ENCODE results near the gene JAKMIP1. TPM values are rescaled to one million over a fixed set of nuclear protein-coding genes. Genes with fewer than 3 reads are reported as not detected.

The JAKMIP1 gene
- total RNA-seq, 2 donors from 2014 or later, result 0.10 to 0.21 TPM

DNA sequence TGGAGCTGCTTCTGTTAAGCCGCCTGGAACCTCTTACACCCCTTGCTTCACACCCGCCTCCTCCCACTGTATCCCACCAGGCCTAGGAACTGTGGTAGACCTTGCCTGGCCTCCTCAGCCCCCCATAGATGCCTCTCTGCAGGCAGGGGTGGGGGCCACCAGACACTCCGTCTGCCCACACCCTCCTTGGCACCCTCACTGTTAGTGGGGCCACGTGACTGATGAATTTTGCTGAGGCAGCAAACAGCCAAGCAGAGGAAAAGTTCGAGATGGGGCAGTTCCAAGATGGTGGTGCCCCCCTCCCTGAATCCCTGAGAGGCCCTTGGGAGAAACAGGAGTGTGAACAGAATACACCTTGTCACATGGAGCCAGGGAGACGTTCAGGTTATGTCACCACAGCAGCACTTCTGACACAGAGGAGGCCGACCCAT, 141.0 kb downstream of the JAKMIP1 start:
- no peak for DNase-seq
- no peak for ATAC-seq
- intact Hi-C loops (cut with DNase I), result no loop called here

DNA sequence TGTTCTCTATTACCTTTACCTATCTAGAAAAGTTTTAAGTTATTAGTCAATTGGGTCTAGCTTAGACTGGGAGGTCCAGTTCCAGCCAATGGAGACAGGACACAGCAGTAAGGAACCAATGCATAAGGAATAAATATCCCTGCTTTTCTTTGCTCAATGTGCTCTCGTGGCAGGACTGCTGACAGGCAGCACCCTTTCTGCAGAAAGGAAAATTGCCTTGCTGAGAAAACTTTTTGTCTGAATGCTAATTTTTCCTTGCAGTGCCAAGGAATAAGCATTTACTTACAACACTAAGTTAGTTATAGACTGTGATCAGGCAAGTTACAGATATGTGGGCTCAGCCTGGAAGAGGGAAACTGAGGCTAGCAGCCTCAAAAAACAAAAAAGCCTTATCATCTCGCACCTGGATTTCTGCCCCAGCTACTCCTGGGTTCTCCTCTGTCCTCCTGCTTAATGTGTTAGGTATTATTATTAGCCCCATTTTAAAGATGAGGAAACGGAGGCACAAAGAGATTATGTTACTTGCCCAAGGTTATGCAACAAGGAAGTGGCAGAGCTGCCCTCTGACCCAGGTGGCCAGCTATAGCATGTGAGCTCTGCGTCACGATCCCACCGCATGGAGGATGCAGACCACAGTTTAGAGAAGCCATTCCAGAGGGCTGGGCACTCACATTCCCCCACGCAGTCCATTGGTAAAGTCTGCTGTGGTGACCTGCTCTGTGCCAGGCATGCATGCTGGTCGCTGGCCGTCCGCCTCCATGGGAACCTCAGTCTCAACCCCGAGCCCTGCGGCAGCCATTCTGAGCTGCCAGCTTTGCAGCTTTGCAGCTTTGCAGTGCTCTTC, 141.6 kb downstream of the JAKMIP1 start:
- no peak for ATAC-seq
- no peak for DNase-seq
- intact Hi-C loops (cut with DNase I), result no loop called here

DNA sequence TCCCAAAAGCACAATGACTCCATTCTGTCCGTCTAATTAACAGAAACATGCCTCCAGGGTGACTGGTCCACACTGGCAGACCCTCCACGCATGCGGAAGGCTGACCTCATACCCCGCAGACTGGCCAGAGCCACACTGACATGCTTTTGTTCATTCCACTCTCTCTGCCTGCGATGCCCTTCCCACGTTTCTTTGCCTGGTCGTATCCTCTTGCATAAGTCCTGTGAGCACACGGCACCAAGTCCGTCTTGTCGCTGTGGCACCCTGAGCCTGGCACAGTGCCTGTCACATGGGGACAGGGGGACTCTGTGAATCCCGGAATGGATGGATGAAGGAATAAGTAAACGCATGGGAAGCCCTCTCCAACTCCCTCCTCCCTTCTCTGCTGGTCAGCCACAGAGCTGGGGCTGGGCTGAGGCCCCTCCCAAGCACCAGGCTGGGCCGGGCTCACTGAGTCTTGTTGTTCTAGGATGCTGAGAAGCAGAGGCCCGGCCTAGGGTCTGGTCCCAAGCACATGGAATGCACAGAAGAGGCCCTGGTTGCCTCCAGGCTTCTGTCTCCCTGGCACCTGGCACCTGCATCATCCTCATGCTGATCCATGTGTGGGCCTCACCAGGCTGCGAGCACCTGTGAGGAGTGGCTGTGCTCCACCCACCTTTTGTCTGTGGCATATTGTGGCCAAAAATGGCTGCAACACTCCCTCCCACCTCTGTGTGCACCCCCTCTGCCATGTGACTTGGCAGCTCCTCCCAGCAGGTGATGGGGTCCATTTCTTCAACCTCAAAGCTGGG, 143.2 kb downstream of the JAKMIP1 start:
- DNase-seq, result no peak
- peak in 1 of 2 donors; percentile 43 for ATAC-seq
- intact Hi-C loops (cut with DNase I), result no loop called here

DNA sequence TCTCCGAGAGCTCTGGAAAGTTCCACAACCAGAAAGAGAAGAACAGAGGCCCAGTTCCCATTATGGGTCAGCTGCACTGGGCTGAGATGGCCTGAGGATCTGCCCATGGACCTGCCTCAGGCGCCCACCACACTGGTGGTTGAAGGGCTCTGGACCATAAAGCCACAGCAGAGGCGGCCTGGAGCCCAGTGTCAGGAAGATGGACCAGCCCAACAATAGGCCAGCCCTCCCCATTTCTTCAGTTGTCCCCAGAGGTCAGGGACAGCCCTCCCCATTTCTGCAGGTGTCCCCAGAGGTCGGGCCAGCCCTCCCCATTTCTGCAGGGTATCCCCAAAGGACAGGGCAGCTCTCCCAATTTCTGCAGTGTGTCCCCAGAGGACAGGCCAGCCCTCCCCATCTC, 144.9 kb downstream of the JAKMIP1 start:
- intact Hi-C loops (cut with DNase I), result no loop called here
- DNase-seq (no peak), ATAC-seq (no peak)

DNA sequence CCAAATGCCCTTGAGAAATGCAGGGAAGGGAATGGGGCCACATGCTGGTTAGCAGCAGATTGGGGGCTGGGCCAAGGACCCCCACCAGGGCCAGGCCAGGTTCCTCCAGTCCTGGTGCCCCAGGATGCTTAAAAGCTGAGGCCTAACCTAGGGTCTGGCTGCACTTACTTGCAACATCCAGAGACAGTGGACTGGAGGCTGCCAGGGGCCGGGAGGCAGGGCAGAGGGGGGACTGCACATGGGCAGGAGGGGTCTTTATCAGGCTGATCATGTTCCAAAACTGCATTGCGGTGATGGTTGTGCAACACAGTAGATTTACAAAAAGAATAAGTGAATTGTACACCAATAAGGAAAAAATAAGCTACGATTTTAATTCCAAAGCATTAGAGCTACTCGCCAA, 145.3 kb downstream of the JAKMIP1 start:
- intact Hi-C loops (cut with DNase I), result no loop called here
- DNase-seq (no peak), ATAC-seq (no peak)

DNA sequence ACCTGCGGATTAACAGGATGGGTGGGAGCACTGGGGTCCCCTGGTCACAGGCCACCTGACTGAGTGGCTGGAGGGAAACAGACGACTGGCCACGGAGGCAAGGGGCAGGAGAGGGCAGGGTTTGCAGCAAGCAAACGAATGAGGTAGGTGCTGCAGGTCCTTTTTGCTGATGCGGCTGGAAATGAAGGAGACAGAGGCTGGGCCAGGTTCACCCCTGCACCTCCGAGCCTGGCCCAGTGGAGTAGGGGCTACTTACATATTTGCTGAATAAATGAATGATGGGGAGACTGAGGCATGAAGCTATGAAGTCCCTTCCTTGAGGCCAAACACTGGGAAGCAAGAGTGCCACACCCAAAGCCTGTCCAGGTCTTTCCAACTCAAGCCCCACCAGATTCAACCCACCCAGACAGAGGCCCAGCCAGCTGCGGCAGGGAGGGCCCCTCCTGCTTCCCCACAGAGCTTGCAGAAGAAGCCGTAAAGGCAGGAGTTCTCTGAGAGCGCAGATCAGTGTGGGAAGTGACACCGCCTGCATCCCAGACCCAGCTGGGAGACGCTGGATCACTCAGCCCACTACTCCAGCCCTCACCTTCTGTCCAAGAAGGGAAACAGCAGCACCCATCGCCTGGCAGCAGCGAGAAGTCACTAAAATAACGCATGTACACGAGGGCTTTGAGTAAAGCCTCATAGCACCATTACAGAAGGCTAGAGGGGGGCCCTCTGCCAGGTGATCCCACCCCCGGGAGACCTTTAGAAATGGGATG, 146.0 kb downstream of the JAKMIP1 start:
- no peak for ATAC-seq
- DNase-seq, result no peak
- intact Hi-C loops (cut with DNase I), result no loop called here

DNA sequence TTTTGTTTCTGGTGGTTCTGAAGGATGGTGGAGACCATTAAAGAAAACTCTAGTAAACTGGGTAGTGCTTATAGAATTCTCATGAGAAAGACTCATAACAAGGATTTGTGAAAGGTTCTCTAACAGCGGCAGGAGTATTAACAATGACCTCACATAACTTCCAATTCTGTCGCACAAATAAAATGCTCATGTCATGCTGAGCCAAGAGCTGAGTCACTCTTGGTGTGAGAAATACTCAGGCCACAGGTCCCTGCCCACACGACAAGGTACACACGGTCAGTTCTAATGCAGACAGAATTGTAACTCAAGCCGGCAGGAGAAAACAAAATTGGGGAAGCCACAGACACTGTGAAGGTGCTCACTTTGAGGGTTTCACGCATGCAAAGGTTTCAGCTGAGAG, 147.7 kb downstream of the JAKMIP1 start:
- no peak for ATAC-seq
- intact Hi-C loops (cut with DNase I), result no loop called here
- DNase-seq, result no peak

DNA sequence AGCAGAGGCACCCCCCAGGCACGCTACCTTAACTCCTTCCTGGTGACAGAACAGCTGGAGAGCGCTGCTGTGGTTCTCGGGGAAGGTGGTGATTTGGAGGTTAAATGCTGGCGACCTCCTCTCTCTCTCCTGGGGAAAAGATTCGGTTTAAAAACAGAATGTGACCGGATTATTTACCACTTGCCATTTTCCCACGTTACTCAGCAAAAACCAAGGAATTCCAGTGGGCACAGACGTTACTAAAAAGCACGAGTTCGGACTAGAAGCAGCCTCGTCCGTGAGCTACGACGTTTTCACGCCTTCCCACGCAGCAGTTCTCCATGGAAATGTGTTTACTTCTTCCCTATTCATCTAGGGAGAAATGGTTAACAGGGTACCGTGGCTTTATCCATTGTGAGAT, 149.8 kb downstream of the JAKMIP1 start:
- intact Hi-C loops (cut with DNase I), result no loop called here
- DNase-seq (no peak), ATAC-seq (no peak)

DNA sequence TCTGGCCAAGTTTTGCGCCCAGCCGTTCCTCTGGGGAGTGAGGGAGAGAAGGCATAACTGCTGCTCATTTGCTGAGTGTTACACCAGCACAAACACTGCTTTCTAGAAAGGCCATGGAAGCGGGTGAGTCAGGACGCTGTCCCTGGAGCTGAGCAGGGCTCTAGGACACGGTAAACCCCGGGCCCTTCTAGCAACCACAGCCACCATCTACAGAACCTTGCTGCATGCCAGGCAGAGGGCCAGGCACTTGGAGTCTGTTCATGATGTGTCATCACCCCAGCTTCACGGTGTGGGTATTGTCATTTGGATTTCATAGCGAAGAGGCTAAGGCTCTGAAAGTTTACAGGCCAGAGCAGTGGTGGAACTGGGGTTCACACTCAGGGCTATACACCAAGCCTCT, 150.4 kb downstream of the JAKMIP1 start:
- DNase-seq (no peak), ATAC-seq (peak; percentile 37 to 73)
- intact Hi-C loops (cut with DNase I), result no loop called here

DNA sequence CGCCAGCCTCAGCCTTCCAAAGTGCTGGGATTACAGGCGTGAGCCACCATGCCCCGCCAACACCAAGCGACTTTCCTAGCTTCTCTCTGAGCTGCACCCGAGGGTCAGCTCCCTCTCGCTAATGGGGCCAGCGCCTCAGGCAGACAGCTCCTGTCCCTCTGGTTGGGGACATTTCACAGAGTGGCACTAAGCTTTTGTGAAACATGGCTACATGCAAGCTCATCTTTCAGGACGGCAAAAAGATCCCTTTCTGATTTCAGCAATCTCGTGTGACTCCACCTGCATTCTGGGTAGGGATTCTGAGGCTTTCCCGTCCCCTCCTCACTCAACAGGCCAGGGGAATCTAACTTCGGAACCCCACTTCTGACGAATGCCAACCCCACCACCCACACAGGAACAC, 151.1 kb downstream of the JAKMIP1 start:
- ATAC-seq (no peak), DNase-seq (no peak)
- intact Hi-C loops (cut with DNase I), result no loop called here

DNA sequence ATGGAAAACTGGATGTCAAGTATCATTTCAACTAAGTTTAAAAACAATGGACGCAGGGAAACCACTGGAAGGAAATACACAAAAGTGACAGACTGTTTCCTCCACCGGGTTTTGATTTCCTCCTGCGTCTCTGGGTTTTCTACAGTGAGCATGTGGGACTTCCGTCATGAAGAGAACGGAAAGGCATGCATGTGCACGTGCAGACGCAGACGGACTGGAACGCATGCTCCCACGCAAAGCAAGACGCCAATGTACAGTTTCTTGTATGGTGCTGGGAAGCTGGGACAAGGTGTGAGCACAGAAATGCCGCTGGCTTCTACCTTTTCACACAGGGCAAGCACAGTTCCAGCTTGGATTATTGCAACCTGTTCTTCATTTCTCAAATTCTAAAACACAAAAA, 151.8 kb downstream of the JAKMIP1 start:
- DNase-seq (no peak), ATAC-seq (no peak)
- intact Hi-C loops (cut with DNase I), result no loop called here

DNA sequence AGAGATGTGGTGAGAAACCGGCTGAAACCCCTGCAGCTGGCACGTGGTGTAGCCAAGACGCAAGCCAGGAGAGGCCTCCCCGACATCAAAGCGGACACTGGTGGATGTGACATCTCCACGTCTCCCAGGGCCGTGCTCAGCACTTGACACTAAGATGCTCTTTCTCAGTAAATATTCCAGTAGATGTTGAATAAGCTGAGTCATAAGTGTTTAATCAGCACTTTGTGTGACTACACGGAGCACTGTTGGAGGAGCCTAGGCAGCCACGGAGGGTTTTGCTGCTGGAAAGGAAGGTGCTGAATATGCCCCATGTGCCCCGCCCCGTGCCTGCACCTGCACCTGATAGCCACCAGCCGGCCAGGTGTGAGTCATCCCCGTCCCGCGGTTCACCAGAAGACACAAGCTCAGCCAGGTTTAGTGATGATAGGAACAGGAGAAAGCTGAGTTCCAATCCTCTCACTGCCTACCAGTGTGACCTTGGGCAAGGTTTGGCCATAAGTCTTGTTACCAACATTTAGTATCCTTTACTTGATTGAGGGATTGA, 153.1 kb downstream of the JAKMIP1 start:
- ATAC-seq, result no peak
- intact Hi-C loops (cut with DNase I), result no loop called here
- no peak for DNase-seq

DNA sequence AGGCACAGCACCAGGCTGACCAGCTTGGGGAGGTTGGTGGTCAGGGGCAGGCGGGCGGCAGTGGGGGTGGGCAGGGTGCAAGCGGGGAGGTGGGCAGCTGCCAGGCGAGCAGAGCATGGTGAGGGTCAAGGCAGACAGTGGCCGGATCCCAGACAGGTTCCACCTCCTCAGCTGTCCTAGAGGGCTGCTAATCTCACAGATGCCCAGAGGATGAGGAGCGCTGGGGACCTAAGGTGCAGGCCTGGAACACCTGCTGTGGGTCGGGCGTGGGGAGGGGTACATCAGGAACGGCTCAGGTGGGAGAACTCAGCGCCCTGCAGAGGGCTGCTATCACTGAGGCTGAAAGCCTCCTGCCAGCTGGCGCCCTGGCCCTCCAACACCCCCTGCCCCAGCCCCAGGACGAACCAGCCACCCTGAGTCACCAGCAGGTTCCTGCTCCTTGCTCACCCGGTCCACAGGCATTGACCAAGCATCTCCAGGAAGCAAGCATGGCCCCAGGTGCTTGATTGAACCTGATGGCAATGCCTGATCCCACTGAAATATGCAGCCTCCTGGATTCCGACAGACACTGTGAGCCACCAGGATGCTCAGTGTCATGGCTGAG, 153.7 kb downstream of the JAKMIP1 start:
- DNase-seq, result no peak

DNA sequence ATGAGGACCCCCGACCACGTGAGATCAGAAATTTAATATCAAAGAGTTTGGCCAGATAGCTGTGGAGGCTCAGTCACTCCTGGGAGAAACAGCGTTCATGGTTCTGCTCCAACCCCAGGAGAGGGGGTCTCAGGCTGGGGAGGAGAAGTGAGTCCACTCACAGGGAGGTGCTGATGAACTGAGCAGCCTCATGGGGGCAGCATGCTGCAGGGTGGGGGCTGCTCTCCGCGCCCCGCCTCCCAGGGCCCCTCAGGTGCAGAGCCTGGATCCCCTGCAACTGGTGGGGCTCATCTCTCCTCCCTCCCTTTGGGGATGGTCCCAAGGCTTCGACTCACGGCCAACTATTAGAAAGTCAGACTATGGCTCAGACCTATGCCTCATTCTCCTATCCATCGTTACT, 155.5 kb downstream of the JAKMIP1 start:
- intact Hi-C loops (cut with DNase I), result no loop called here
- DNase-seq, result no peak
- no peak for ATAC-seq

More for the DNA sequence above, 153.7 kb downstream of the JAKMIP1 start:
- intact Hi-C loops (cut with DNase I), result no loop called here
- ATAC-seq, result no peak

DNA sequence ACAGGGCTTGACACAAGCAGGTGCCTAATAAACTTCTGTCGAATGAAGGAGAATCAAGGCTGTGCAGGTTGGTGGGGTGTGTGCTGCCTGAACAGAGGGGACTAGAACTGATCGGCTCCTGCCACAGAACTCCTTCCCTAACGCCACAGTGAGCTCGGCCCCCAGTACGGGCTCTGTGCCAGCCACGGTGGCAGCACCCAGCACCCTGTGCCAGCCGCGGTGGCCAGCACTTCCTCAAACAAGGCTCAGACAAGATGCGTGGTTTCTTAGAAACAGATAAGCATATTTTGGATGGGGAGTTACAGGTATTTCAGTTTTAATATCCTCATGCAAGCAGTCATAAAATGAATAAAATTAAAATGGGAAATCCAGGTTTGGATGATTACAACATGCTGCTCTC, 156.1 kb downstream of the JAKMIP1 start:
- no peak for DNase-seq
- intact Hi-C loops (cut with DNase I), result no loop called here
- ATAC-seq, result no peak

DNA sequence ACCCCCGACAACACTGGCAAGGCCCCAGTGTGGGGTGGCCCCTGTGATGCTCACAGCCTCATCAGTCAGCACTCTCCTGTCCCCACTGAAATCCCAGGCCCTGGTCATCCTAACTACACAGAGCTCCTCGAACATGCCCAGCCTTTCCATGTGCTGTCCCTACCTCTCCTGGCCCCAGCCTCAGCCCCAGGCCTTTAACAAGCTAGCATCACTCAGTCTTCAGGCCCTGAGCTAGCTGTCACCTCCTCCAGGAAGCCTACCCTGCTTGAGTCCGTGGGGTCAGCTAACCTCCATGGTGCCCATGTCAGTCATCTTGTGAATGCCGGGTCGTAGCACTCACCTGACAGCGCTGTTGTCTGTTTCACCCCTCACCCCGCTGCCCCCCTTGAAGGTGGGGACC, 156.5 kb downstream of the JAKMIP1 start:
- no peak for DNase-seq
- intact Hi-C loops (cut with DNase I), result no loop called here

DNA sequence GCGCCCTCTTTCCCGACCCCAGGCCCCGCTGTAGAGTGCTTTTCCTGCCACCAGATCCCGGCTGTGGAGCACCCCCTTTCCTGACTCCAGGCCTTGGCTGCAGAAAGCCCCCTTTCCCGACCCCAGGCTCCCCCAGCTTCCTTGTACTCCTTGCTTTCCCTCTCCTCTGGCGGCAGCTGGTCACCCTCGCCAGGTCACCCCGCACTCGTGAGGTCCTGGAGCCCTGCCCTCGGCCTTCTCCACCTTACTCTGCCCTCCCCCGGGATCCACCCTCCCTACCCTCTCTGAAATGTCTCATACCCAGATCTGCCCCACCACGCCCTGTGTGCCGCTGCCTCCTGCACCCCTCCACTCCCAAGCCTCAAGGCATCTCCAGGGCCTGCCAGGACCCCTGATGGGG, 157.2 kb downstream of the JAKMIP1 start:
- ATAC-seq, result no peak
- intact Hi-C loops (cut with DNase I), result no loop called here

More for the DNA sequence above, 156.5 kb downstream of the JAKMIP1 start:
- ATAC-seq, result no peak

DNA sequence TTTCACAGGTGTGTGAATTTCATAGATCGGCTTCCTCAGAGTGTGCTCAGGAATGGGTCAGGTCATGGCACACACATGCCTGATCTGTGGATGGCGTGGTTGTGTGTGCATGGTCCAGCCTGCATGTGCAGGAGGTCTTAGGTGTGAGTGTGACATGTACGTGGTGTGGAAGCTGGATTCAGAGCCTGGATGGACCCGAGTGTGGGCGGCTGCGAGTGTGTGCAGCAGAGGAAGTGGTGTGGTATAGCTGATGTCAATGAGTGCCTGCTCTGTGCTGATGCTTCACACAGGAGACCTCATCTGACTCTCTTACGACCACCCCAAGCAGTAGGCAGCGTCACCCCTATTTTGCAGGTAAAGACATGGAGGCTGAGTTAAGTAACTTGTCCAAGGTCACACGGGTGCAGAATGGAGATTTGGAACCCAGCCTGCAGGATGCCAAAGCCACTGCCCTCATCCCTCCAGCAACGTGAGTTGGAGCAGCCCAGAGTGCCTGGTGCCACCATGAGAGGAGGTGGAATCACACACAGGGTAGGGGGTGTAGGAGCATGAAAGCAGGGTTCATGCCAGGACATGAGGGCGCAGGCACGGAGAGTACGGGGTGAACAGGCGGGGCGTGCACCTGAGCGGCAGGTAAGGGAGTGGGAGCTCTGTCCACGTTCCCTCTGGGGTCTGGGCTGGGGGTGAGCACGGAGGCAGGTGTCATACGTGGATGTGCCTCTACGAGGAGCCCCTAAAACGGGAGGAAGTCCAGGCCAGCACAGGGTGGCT, 157.9 kb downstream of the JAKMIP1 start:
- DNase-seq (no peak), ATAC-seq (no peak)
- intact Hi-C loops (cut with DNase I), result no loop called here

More for the DNA sequence above, 157.2 kb downstream of the JAKMIP1 start:
- no peak for DNase-seq

Measured in left cardiac atrium (tissue), 4 donors.